HG03135 (cell line): ENCODE results near the gene CCDC70.
"Not testable (repeated sequence)": the region's sequence is repeated elsewhere in the genome, so short reads cannot be mapped to it uniquely, and the experiment has no call there.

Source experiments
- ATAC-seq: cut with Tn5 transposase; IDR thresholded peaks from one replicate; pipeline ENCODE4 v1.9.1; 2021; ENCODE audit warnings: mild to moderate bottlenecking, moderate library complexity; ENCODE audit not compliant: unreplicated experiment

The CCDC70 gene

GRCh38 chr13:51861723-51862300 lies at the start of gene CCDC70:
Gene CCDC70, plus strand, starts transcription at chr13:51861969. Its CDS starts 3,443 bp downstream, at chr13:51865412.
- no peak for ATAC-seq

GRCh38 chr13:51814071-51814470 lies 47.7 kb upstream of the CCDC70 start:
- no peak for ATAC-seq

GRCh38 chr13:51814825-51815650 lies 46.7 kb upstream of the CCDC70 start:
- ATAC-seq: peak; percentile 79

- ATAC-seq: no peak
These were observed 45.9 kb upstream of the CCDC70 start for GRCh38 chr13:51815848-51816247.

- no peak for ATAC-seq
These were observed 45.0 kb upstream of the CCDC70 start for GRCh38 chr13:51816604-51817249.

- ATAC-seq: no peak
These were observed 44.1 kb upstream of the CCDC70 start for GRCh38 chr13:51817717-51818116.

- ATAC-seq: no peak
These were observed 43.5 kb upstream of the CCDC70 start for GRCh38 chr13:51818276-51818675.

GRCh38 chr13:51818781-51819511 lies 42.8 kb upstream of the CCDC70 start:
- no peak for ATAC-seq

GRCh38 chr13:51819544-51819943 lies 42.2 kb upstream of the CCDC70 start:
- no peak for ATAC-seq

GRCh38 chr13:51820016-51820597 lies 41.7 kb upstream of the CCDC70 start:
- no peak for ATAC-seq

- no peak for ATAC-seq
These were observed 40.2 kb upstream of the CCDC70 start for GRCh38 chr13:51821606-51822005.

GRCh38 chr13:51822106-51822815 lies 39.5 kb upstream of the CCDC70 start:
- ATAC-seq: no peak

- no peak for ATAC-seq
These were observed 38.4 kb upstream of the CCDC70 start for GRCh38 chr13:51823359-51823758.

- no peak for ATAC-seq
These were observed 37.9 kb upstream of the CCDC70 start for GRCh38 chr13:51823863-51824262.

- not testable (repeated sequence) for ATAC-seq
These were observed 37.1 kb upstream of the CCDC70 start for GRCh38 chr13:51824712-51825111.

GRCh38 chr13:51825165-51825592 lies 36.6 kb upstream of the CCDC70 start:
- ATAC-seq: no peak

GRCh38 chr13:51825681-51826254 lies 36.0 kb upstream of the CCDC70 start:
- ATAC-seq: no peak

- ATAC-seq: no peak
These were observed 35.2 kb upstream of the CCDC70 start for GRCh38 chr13:51826606-51827005.

- no peak for ATAC-seq
These were observed 34.5 kb upstream of the CCDC70 start for GRCh38 chr13:51827254-51827653.
